HepG2 (cell line): Measurements from ENCODE around the gene DNAAF1. TPM values are rescaled to one million over a fixed set of nuclear protein-coding genes. Genes with fewer than 3 reads are reported as not detected.

Experiments used
- ATAC-seq: fragments of 200-7000 bp; cut with Tn5 transposase; 3 replicates; pipeline ENCODE4 v1.9.1; 2020; ENCODE audit warnings: mild to moderate bottlenecking, moderate library complexity
- BruUV-seq: library from RNA; stranded (reverse); fragments of 400-500 nt; replicated peaks from 2 replicates; lab custom pipeline; 2021; lab: Mats Ljungman, UMichigan
- CTCF ChIA-PET: fragments of 300-600 bp; formaldehyde crosslinking; extraction: SDS; loops from one replicate; lab custom pipeline; 2021; ENCODE audit warnings: low total read pairs, inconsistent platforms, low intra/inter-chr PET ratio; lab: Yijun Ruan, JAX
- POLR2A ChIA-PET: fragments of 350-600 bp; sonication (Branson Sonifier 250); formaldehyde crosslinking; loops from one replicate; lab custom pipeline; 2020; ENCODE audit warnings: antibody characterized with exemption, inconsistent platforms; lab: Yijun Ruan, JAX
- DNase-seq: peaks from one replicate; pipeline ENCODE4 v3.0.0-alpha.2; 2015; ENCODE audit warnings: low spot score
- FAIRE-seq: peaks from 3 replicates; lab custom pipeline; 2011; peaks lifted over from hg19 to GRCh38; lab: Jason Lieb, UNC
- H2AFZ ChIP-seq: one replicate; pipeline ENCODE4 v1.6.1; 2011; ENCODE audit warnings: low read length, inconsistent platforms
- H3K27ac ChIP-seq: fragments of 300-600 bp; 3 replicates; pipeline ENCODE4 v1.8.0; 2011; ENCODE audit warnings: mixed run types, mild to moderate bottlenecking, mixed read lengths, low read length, inconsistent platforms; ENCODE audit not compliant: insufficient read depth; ENCODE audit errors: extremely low read length
- H3K27me3 ChIP-seq, 2 experiments: fragments of 200-600 bp in 1 of 2; 2 replicates in 1 of 2; 3 replicates in 1 of 2; pipeline versions ENCODE4 v1.6.0 to v1.8.0; 2011; ENCODE audit warnings: low read length in 2 of 2, mild to moderate bottlenecking in 2 of 2, moderate library complexity in 2 of 2, inconsistent platforms in 1 of 2; ENCODE audit not compliant: insufficient read depth in 2 of 2, control insufficient read depth in 1 of 2
- H3K36me3 ChIP-seq, 2 experiments: fragments of 200-600 bp in 1 of 2; replicated peaks in 1 of 2; 2 replicates in 1 of 2; 3 replicates in 1 of 2; pipeline versions ENCODE4 v1.5.1 to v1.8.0; 2011; ENCODE audit warnings: low read length in 2 of 2, inconsistent platforms in 1 of 2; ENCODE audit not compliant: insufficient read depth in 2 of 2, control insufficient read depth in 1 of 2
- H3K4me1 ChIP-seq: 2 replicates; pipeline ENCODE4 v1.5.1; 2012; ENCODE audit warnings: low read length, inconsistent platforms; ENCODE audit not compliant: insufficient read depth
- H3K4me2 ChIP-seq: 2 replicates; pipeline ENCODE4 v1.6.0; 2011; ENCODE audit warnings: low read depth, low read length, inconsistent platforms
- H3K4me3 ChIP-seq, 3 experiments: fragments of 200-600 bp in 1 of 3; sonication (generic), shearing (Covaris generic) in 1 of 3; replicated peaks in 1 of 3; 2 replicates each; pipeline ENCODE4 v1.5.1; 2011 to 2016; ENCODE audit warnings: low read length in 3 of 3, inconsistent platforms in 2 of 3, low read depth in 2 of 3, mild to moderate bottlenecking in 2 of 3, control low read depth in 1 of 3, mixed read lengths in 1 of 3; ENCODE audit not compliant: insufficient read depth in 1 of 3
- H3K79me2 ChIP-seq: one replicate; pipeline ENCODE4 v1.6.1; 2011; ENCODE audit warnings: low read length, inconsistent platforms; ENCODE audit not compliant: insufficient read depth
- H3K9ac ChIP-seq: 2 replicates; pipeline ENCODE4 v1.6.0; 2011; ENCODE audit warnings: mild to moderate bottlenecking, low read depth, low read length, inconsistent platforms; ENCODE audit not compliant: insufficient read depth
- H3K9me3 ChIP-seq: 2 replicates; pipeline ENCODE4 v1.5.1; 2012; ENCODE audit warnings: mild to moderate bottlenecking, low read length
- H4K20me1 ChIP-seq: 2 replicates; pipeline ENCODE4 v1.6.0; 2011; ENCODE audit warnings: inconsistent platforms, mild to moderate bottlenecking, low read length, moderate library complexity; ENCODE audit not compliant: insufficient read depth
- TRIM24 ChIP-seq: sonication (generic); formaldehyde crosslinking; IDR thresholded peaks from 2 replicates; pipeline ENCODE4 v1.8.0; 2022; ENCODE audit warnings: mild to moderate bottlenecking, missing genetic modification reagents
- ZNF138 ChIP-seq: sonication (generic); formaldehyde crosslinking; IDR thresholded peaks from 2 replicates; pipeline ENCODE4 v1.5.0; 2020; ENCODE audit warnings: mild to moderate bottlenecking, low read depth, missing genetic modification reagents
- ZNF20 ChIP-seq: sonication (generic); formaldehyde crosslinking; IDR thresholded peaks from 2 replicates; pipeline ENCODE4 v1.4.0; 2020; ENCODE audit warnings: mild to moderate bottlenecking, moderate library complexity, missing genetic modification reagents
- ZNF234 ChIP-seq: sonication (generic); formaldehyde crosslinking; conservative IDR thresholded peaks from 2 replicates; pipeline ENCODE4 v1.5.1; 2020; ENCODE audit warnings: mild to moderate bottlenecking, missing genetic modification reagents
- ZNF446 ChIP-seq: sonication (generic); formaldehyde crosslinking; IDR thresholded peaks from 2 replicates; pipeline ENCODE4 v1.5.0; 2020; ENCODE audit warnings: mild to moderate bottlenecking, missing genetic modification reagents
- ZNF468 ChIP-seq: sonication (generic); formaldehyde crosslinking; IDR thresholded peaks from 2 replicates; pipeline ENCODE4 v1.8.0; 2022; ENCODE audit warnings: mild to moderate bottlenecking, moderate library complexity, missing genetic modification reagents
- ZNF484 ChIP-seq: sonication (generic); formaldehyde crosslinking; IDR thresholded peaks from 2 replicates; pipeline ENCODE4 v1.5.1; 2020; ENCODE audit warnings: mild to moderate bottlenecking, low read depth, missing genetic modification reagents, borderline replicate concordance
- ZNF567 ChIP-seq: sonication (generic); formaldehyde crosslinking; IDR thresholded peaks from 2 replicates; pipeline ENCODE4 v1.8.1; 2023; ENCODE audit warnings: mild to moderate bottlenecking, missing genetic modification reagents, borderline replicate concordance
- ZNF746 ChIP-seq: sonication (generic); formaldehyde crosslinking; IDR thresholded peaks from 2 replicates; pipeline ENCODE4 v1.8.0; 2022; ENCODE audit warnings: mild to moderate bottlenecking, missing genetic modification reagents
- ZZZ3 ChIP-seq: sonication (generic); formaldehyde crosslinking; IDR thresholded peaks from 2 replicates; pipeline ENCODE4 v1.4.0; 2020; ENCODE audit warnings: missing genetic modification reagents, mild to moderate bottlenecking, borderline replicate concordance
- WGBS: methylation state at CpG from one replicate; pipeline ENCODE4 v1.1.6; 2017; ENCODE audit warnings: low lambda C conversion rate; 5-methylcytosine and 5-hydroxymethylcytosine counted together
- in situ Hi-C: cut with HindIII; loops from 2 replicates; pipeline ENCODE4 v1.10.0; 2017; ENCODE audit warnings: low pct_unique_long_range_greater_than_20kb; ENCODE audit not compliant: extremely low pct_ligation_motif_present
- intact Hi-C: fragments of 100-400 bp; cut with micrococcal nuclease; formaldehyde crosslinking; loops from one replicate; pipeline ENCODE4 v1.10.0; 2022; ENCODE audit not compliant: unreplicated experiment
- polyA plus RNA-seq, 8 experiments: library from polyadenylated mRNA; depleted of rRNA in 3 of 8; stranded (reverse) in 7 of 8; unstranded in 1 of 8; fragments of >200 nt; fragmentation: Illumina TruSeq in 4 of 8; extraction: Trizol in 4 of 8; gene quantifications; 2 replicates each; pipeline versions ENCODE4 v1.2.1 to v1.2.3, GENCODE V29; 2011 to 2016; ENCODE audit warnings: low read depth in 4 of 8, missing spikeins in 1 of 8, mixed read lengths in 1 of 8; ENCODE audit not compliant: insufficient read depth in 1 of 8
- total RNA-seq, 5 experiments: library from RNA; depleted of rRNA; stranded (reverse); fragments of >200 nt; fragmentation: Illumina TruSeq; extraction: Trizol; gene quantifications; 2 replicates each; pipeline ENCODE4 v1.2.3, GENCODE V29; 2016; ENCODE audit warnings: low read depth in 1 of 5
- TF ChIP-seq, protein P1 (sequence below): sonication (generic); IDR thresholded peaks from 2 replicates; pipeline ENCODE4 v1.6.1; 2016; ENCODE audit warnings: low read depth, borderline replicate concordance
- TF ChIP-seq, protein P2 (sequence below): sonication (generic); formaldehyde crosslinking; IDR thresholded peaks from 2 replicates; pipeline ENCODE4 v1.4.0; 2020; ENCODE audit warnings: mild to moderate bottlenecking, missing genetic modification reagents

The DNAAF1 gene
- total and polyA plus RNA-seq, 2 of the 13 experiments (the other 11 are each of a cell fraction or from before 2014, with no cell fraction given) = 0.04 TPM; not detected in 1

DNA sequence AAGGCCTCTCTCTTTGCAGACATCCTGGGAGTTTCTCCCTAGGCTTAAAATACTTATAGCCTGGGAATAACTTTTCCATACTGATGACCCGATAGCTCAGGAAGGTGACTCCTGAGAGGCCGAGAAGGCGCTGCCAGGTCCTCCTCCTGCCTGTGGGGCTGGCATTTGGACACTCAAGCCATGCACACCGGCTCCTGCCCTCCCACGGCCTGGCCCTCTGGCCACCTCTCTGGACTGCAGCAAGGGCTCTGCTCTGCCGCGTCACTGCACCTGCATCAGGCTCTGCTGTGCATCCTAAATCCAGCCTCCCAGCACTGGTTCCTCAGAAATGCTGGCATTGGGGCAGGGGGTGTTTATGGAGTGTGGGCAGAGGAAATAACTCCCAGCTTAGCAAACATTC is 80.5 kb downstream of the DNAAF1 start:
- CTCF ChIA-PET = no interaction called here
- no peak overlapping the region for H3K27ac ChIP-seq
- peaks cover 5% of the 10 kb centered on the region; the same call in 1 of the 2 replicates for H3K4me1 ChIP-seq
- POLR2A ChIA-PET = no interaction called here
- intact Hi-C loops (no loop called here), in situ Hi-C loops (no loop called here)
- H3K27me3 ChIP-seq = peaks cover 4 to 57% of the 10 kb centered on the region in 2 experiments; a peak in 4 of 5 replicates
- H3K4me2 ChIP-seq = no peak overlapping the region
- DNase-seq = no peak
- H3K36me3 ChIP-seq = no peaks in the 10 kb centered on the region
- no TSS peak for BruUV-seq
- H2AFZ ChIP-seq = no peak overlapping the region
- no peak overlapping the region for H3K9ac ChIP-seq
- no peak for FAIRE-seq
- no peaks in the 10 kb centered on the region for H3K9me3 ChIP-seq
- TF ChIP-seq ZZZ3 = no peak
- TF ChIP-seq ZNF20 (CRISPR knock-in tag) = no peak
- TF ChIP-seq ZNF468 (CRISPR knock-in tag) = no peak
- no peak for TF ChIP-seq ZNF138
- TF ChIP-seq ZNF567 = no peak
- no peak for TF ChIP-seq TRIM24 (CRISPR knock-in tag)
- TF ChIP-seq ZNF234 = no peak
- no peak for TF ChIP-seq ZNF446 (CRISPR knock-in tag)
- TF ChIP-seq, protein P1, sequence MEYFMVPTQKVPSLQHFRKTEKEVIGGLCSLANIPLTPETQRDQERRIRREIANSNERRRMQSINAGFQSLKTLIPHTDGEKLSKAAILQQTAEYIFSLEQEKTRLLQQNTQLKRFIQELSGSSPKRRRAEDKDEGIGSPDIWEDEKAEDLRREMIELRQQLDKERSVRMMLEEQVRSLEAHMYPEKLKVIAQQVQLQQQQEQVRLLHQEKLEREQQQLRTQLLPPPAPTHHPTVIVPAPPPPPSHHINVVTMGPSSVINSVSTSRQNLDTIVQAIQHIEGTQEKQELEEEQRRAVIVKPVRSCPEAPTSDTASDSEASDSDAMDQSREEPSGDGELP = no peak
- TF ChIP-seq, protein P2, sequence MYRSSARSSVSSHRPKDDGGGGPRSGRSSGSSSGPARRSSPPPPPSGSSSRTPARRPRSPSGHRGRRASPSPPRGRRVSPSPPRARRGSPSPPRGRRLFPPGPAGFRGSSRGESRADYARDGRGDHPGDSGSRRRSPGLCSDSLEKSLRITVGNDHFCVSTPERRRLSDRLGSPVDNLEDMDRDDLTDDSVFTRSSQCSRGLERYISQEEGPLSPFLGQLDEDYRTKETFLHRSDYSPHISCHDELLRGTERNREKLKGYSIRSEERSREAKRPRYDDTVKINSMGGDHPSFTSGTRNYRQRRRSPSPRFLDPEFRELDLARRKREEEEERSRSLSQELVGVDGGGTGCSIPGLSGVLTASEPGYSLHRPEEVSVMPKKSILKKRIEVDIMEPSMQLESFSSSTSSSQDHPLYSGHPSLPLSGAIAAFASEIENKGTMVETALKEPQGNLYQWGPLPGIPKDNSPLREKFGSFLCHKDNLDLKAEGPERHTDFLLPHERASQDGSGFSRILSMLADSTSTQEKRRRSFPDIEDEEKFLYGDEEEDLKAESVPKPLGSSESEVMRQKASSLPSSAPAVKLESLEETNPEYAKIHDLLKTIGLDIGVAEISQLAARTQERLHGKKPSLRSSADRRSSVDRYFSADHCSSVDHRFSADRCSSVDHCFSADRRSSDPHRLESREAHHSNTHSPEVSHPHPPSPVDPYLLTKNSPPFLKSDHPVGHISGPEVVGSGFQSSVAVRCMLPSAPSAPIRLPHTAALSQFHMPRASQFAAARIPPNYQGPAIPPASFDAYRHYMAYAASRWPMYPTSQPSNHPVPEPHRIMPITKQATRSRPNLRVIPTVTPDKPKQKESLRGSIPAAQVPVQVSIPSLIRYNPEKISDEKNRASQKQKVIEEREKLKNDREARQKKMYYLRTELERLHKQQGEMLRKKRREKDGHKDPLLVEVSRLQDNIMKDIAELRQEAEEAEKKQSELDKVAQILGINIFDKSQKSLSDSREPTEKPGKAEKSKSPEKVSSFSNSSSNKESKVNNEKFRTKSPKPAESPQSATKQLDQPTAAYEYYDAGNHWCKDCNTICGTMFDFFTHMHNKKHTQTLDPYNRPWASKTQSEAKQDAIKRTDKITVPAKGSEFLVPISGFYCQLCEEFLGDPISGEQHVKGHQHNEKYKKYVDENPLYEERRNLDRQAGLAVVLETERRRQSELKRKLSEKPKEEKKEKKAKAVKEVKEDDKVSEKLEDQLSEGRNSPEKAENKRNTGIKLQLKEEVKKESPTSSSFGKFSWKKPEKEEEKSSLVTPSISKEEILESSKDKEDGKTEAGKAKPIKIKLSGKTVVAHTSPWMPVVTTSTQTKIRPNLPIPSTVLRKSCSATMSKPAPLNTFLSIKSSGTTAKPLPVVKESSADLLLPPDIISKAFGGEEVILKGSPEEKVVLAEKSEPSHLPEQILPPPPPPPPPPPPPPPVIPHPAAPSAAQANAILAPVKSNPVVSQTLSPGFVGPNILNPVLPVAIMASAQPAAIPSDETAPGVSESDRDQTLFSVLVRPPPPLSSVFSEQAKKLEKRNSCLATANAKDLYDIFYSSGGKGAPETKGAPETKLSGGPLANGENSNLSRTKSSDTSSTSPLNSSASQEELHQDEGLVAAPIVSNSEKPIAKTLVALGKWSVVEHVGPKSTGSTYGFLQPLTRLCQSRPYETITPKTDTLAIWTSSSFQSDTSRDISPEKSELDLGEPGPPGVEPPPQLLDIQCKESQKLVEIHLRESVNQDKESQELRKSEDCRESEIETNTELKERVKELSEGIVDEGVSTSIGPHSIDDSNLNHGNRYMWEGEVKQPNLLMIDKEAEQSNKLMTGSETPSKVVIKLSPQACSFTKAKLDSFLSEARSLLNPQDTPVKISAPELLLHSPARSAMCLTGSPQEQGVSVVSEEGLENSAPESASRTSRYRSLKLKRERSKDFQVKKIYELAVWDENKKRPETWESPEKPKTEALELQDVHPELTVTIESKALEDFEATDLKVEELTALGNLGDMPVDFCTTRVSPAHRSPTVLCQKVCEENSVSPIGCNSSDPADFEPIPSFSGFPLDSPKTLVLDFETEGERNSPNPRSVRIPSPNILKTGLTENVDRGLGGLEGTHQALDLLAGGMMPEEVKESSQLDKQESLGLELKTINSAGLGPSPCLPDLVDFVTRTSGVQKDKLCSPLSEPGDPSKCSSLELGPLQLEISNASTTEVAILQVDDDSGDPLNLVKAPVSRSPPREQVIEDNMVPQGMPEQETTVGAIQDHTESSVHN (CRISPR knock-in tag) = no peak
- no peak for TF ChIP-seq ZNF484 (CRISPR knock-in tag)
- no peak for TF ChIP-seq ZNF746 (CRISPR knock-in tag)
- no peak for ATAC-seq
- no peaks in the 10 kb centered on the region for H4K20me1 ChIP-seq
- no peak overlapping the region for H3K4me3 ChIP-seq
- no peaks in the 10 kb centered on the region for H3K79me2 ChIP-seq
- 34% methylated on average over 7 of the region's 7 CpGs for WGBS
